Left lung (tissue), 10 donors: Measurements from ENCODE around the gene ABCB4. TPM values are rescaled to one million over a fixed set of nuclear protein-coding genes. Genes with fewer than 3 reads are reported as not detected.

Experiments
- ATAC-seq: fragments of 200-7000 bp; cut with Tn5 transposase; one replicate; pipeline ENCODE4 v1.9.1; 2020; ENCODE audit warnings: moderate library complexity
- DNase-seq, 4 donors: peaks; one replicate each; pipeline ENCODE4 v3.0.0-alpha.2; 2013 to 2020
- H3K27ac ChIP-seq, 2 donors: fragments of 200-600 bp; sonication (generic) in 1 of 2; one replicate each; pipeline versions ENCODE4 v1.5.0 to v1.8.0; 2020 to 2021
- H3K27me3 ChIP-seq, 2 donors: fragments of 200-600 bp; sonication (generic) in 1 of 2; one replicate each; pipeline versions ENCODE4 v1.5.0 to v1.8.0; 2020 to 2021
- H3K36me3 ChIP-seq, 2 donors: fragments of 200-600 bp; sonication (generic) in 1 of 2; one replicate each; pipeline versions ENCODE4 v1.5.0 to v1.8.0; 2020 to 2021
- H3K4me1 ChIP-seq, 2 donors: fragments of 200-600 bp; one replicate each; pipeline ENCODE4 v1.8.0; 2021
- H3K4me3 ChIP-seq, 2 donors: fragments of 200-600 bp; sonication (generic) in 1 of 2; one replicate each; pipeline versions ENCODE4 v1.5.0 to v1.8.0; 2020 to 2021; ENCODE audit warnings: mild to moderate bottlenecking in 1 of 2
- H3K9me3 ChIP-seq, 2 donors: fragments of 200-600 bp; sonication (generic) in 1 of 2; one replicate each; pipeline versions ENCODE4 v1.5.0 to v1.8.0; 2020 to 2021
- intact Hi-C, 2 donors: fragments of 100-400 bp; cut with DNase I; formaldehyde crosslinking; loops; one replicate each; pipeline versions ENCODE4 v1.11.2 to v1.14.2; 2022
- polyA plus RNA-seq, 6 donors: library from polyadenylated mRNA; unstranded; fragments of 120-200 nt; gene quantifications; one replicate each; pipeline ENCODE4 v1.2.1, GENCODE V29; 2013; ENCODE audit not compliant: insufficient read length in 6 of 6
- total RNA-seq, 2 donors: library from RNA; stranded (reverse); fragmentation: NEBNext Ultra II Directional; extraction: Animal tissue kit (Norgen Biotek cat#: 25700); gene quantifications; one replicate each; pipeline ENCODE4 v1.2.1, GENCODE V29; 2021
- TF ChIP-seq, protein P1 (sequence below), 2 donors: fragments of 200-600 bp; sonication (generic) in 1 of 2; IDR thresholded peaks; one replicate each; pipeline versions ENCODE4 v1.5.0 to v1.8.0; 2021; ENCODE audit warnings: antibody characterized with exemption in 2 of 2
- donor health status: DM: no; HTN: yes; CAD: no.
- donor health status: DM: no; HTN: no; CAD: no.

ABCB4 gene
- total and polyA plus RNA-seq, 8 donors, result 0.16 to 1.8 (median 1.1) TPM

DNA sequence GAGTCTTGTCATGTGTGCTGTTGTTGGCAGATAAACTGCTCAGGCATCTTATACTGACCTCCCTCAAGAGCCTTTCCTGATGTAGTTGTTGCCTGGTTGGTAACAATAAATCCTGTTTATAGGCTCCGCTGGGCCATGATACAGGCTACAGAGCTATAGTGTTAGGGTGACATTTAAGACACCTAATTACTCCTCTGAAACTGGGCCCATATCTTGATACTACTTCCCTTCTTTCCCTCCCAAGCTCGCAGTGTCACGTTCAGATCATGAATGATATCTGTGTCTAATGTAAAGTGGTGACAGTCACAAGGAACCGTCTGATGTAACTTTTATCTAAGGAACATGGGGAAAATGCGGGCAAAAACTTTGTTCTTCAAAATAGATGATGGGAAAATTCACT is 94.6 kb downstream of the ABCB4 start:
- TF ChIP-seq, protein P1, sequence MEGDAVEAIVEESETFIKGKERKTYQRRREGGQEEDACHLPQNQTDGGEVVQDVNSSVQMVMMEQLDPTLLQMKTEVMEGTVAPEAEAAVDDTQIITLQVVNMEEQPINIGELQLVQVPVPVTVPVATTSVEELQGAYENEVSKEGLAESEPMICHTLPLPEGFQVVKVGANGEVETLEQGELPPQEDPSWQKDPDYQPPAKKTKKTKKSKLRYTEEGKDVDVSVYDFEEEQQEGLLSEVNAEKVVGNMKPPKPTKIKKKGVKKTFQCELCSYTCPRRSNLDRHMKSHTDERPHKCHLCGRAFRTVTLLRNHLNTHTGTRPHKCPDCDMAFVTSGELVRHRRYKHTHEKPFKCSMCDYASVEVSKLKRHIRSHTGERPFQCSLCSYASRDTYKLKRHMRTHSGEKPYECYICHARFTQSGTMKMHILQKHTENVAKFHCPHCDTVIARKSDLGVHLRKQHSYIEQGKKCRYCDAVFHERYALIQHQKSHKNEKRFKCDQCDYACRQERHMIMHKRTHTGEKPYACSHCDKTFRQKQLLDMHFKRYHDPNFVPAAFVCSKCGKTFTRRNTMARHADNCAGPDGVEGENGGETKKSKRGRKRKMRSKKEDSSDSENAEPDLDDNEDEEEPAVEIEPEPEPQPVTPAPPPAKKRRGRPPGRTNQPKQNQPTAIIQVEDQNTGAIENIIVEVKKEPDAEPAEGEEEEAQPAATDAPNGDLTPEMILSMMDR (IDR thresholded peaks at IDR 0.05), result no peak
- intact Hi-C loops, result no loop called here
- Histone ChIP-seq H3K27me3 (no peaks in the 10 kb centered on the region), H3K36me3 (peaks cover 0 to 20% of the 10 kb centered on the region in 2 donors), H3K27ac (no peak overlapping the region), H3K4me3 (no peak overlapping the region), H3K4me1 (no peaks in the 10 kb centered on the region), H3K9me3 (peaks cover 0 to 8% of the 10 kb centered on the region in 2 donors)
- DNase-seq (no peak), ATAC-seq (no peak)

DNA sequence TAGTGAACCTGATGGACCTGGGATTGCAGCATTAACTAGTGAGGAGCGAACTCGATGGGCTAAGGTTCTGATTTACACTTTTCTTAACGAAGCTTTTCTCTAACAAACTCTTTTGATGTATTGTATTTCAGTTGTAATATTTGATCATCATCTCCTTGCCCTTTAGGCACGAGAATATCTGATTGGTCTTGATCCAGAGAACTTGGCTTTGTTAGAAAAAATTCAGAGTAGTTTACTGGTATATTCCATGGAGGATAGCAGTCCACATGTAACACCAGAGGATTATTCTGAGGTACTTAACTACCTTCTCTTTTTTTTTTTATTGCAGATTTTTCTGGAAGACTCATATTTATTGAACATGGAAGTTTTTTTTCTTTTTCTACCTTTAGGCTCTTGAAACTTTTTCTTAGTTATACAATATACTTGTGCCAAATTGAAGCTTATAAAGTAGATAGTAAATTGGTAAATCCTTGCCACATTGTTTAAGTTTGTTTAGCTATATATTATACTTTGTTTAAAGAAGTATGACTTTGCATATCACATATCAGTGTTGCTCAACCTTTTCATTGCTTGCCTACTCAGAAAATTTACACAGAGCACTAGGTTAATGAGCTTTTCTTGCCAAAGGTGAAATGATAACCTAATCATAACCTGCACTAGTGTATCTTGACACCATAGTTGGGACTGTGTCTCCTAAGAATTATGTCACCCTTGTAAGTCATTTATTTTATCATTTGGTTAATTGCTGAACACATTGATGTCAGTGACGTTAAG is 99.6 kb downstream of the ABCB4 start:
- Histone ChIP-seq H3K9me3 (no peaks in the 10 kb centered on the region), H3K27me3 (no peaks in the 10 kb centered on the region), H3K27ac (no peak overlapping the region), H3K4me3 (no peak overlapping the region), H3K4me1 (no peaks in the 10 kb centered on the region), H3K36me3 (no peaks in the 10 kb centered on the region)
- intact Hi-C loops, result no loop called here
- ATAC-seq, result no peak
- no peak for DNase-seq
- TF ChIP-seq, protein P1 (IDR thresholded peaks at IDR 0.05), result no peak

- TF ChIP-seq, protein P1 (IDR thresholded peaks at IDR 0.05), result no peak
- Histone ChIP-seq H3K9me3 (no peaks in the 10 kb centered on the region), H3K27me3 (no peaks in the 10 kb centered on the region), H3K36me3 (no peaks in the 10 kb centered on the region), H3K4me3 (no peak overlapping the region), H3K4me1 (no peaks in the 10 kb centered on the region), H3K27ac (no peak overlapping the region)
- intact Hi-C loops, result no loop called here
- DNase-seq (no peak), ATAC-seq (no peak)
These were observed 104.8 kb downstream of the ABCB4 start for GRCh38 chr7:87370660-87371180.

DNA sequence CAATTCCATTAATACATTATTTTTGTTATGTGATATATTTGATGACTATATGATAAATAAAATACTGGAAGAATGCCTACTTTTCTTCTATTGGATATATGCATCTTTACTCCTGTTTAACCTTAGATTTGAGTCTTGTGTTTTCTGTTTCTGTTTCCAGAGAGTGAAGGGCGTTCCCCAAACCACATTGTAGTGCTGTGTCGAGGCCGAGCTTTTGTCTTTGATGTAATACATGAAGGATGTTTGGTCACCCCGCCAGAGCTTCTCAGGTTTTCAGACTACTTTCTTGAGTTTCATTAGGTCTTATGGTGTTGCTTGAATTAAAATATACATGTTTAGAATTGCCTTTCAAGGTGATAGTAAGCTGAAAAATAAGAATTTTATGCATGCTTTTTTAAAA is 106.3 kb downstream of the ABCB4 start:
- DNase-seq (no peak), ATAC-seq (no peak)
- TF ChIP-seq, protein P1 (IDR thresholded peaks at IDR 0.05), result no peak
- no peaks in the 10 kb centered on the region for H3K4me1 ChIP-seq
- intact Hi-C loops, result no loop called here
- no peak overlapping the region for H3K4me3 ChIP-seq
- H3K36me3 ChIP-seq, result no peaks in the 10 kb centered on the region
- H3K9me3 ChIP-seq, result no peaks in the 10 kb centered on the region
- H3K27me3 ChIP-seq, result no peaks in the 10 kb centered on the region
- no peak overlapping the region for H3K27ac ChIP-seq

DNA sequence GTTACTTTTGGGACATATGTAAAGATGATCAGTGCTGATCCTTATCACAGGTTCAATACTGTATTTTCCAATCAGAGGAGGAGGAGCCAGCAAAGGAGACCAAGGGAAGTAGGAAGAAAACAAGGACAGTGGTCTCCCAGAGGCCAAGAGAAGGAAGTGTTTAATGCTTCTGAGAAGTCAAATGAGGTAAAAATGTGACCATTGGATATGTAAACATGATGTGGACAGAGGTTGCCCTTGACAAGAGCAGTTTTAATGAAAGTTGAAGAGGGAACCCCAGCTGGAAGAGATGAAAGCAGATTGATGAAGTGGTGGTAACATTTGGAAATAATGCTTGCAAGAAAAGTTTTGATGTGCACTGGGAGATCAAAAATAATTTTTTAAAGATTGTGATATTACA is 111.2 kb downstream of the ABCB4 start:
- ATAC-seq (no peak), DNase-seq (no peak)
- Histone ChIP-seq H3K4me1 (no peaks in the 10 kb centered on the region), H3K27ac (no peak overlapping the region), H3K36me3 (peaks cover 0 to 6% of the 10 kb centered on the region in 2 donors), H3K27me3 (no peaks in the 10 kb centered on the region), H3K4me3 (no peak overlapping the region), H3K9me3 (no peaks in the 10 kb centered on the region)
- intact Hi-C loops, result no loop called here
- TF ChIP-seq, protein P1 (IDR thresholded peaks at IDR 0.05), result no peak
